KOPT-K1 (cell line): Measurements from ENCODE around the gene MSRB1.
"Not testable (repeated sequence)": the region's sequence is repeated elsewhere in the genome, so short reads cannot be mapped to it uniquely, and the experiment has no call there.

Experiments used
- H3K27ac ChIP-seq: fragments of 200-600 bp; sonication (generic); 2 replicates; pipeline ENCODE4 v1.5.1; 2016; ENCODE audit warnings: antibody characterized with exemption, mild to moderate bottlenecking, low read depth, low read length; ENCODE audit not compliant: poor library complexity, severe bottlenecking
- H3K36me3 ChIP-seq: fragments of 200-600 bp; sonication (generic); 2 replicates; pipeline ENCODE4 v1.5.1; 2017; ENCODE audit warnings: antibody characterized with exemption, mild to moderate bottlenecking, low read length, moderate library complexity; ENCODE audit not compliant: insufficient read depth
- H3K9me3 ChIP-seq: fragments of 200-600 bp; sonication (generic); 2 replicates; pipeline ENCODE4 v1.5.1; 2017; ENCODE audit warnings: antibody characterized with exemption, low read length, mild to moderate bottlenecking; ENCODE audit not compliant: insufficient read depth, poor library complexity, severe bottlenecking

The MSRB1 gene

GRCh38 chr16:1940273-1941161 lies 2.5 kb downstream of the MSRB1 start:
- H3K36me3 ChIP-seq, result peaks cover 6% of the 10 kb centered on the region; the same call in 1 of the 2 replicates
- H3K9me3 ChIP-seq, result no peaks in the 10 kb centered on the region
- no peak overlapping the region for H3K27ac ChIP-seq

DNA sequence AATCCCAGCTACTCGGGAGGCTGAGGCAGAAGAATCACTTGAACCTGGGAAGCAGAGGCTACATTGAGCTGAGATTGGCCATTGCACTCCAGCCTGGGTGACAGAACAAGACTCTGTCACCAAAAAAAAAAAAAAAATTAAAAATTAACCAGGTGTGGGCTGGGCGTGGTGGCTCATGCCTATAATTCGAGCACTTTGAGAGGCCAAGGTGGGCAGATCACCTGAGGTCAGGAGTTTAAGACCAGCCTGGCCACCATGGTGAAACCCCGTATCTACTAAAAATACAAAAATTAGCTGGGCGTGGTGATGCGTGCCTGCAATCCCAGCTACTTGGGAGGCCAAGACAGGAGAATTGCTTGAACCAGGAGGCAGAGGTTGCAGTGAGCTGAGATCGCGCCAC lies 3.2 kb downstream of the MSRB1 start:
- not testable (repeated sequence) for H3K36me3 ChIP-seq, H3K9me3 ChIP-seq, H3K27ac ChIP-seq

GRCh38 chr16:1938910-1939309 lies 4.1 kb downstream of the MSRB1 start:
- Histone ChIP-seq H3K27ac (no peak overlapping the region), H3K9me3 (no peaks in the 10 kb centered on the region), H3K36me3 (peaks cover 6% of the 10 kb centered on the region; the same call in 1 of the 2 replicates)

DNA sequence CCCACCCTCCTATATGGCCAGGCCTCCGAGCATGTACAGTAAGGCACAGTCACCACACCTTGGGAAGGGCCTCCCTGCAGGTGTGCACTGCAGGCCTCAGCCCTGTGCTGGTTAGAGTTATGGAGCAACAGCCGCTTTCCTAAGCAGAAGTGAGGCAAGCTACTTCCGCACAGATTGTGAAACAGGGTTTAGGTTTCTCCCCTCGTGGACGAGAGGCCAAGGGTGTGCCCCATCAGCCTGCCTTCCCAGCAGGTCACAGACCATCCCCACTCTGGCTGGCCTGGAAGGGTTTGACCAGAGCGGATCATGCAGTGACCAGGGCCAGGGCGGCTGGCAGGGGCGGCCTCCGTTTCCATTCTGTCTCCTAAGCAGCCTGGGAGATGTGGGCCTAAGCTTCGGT lies 4.7 kb downstream of the MSRB1 start:
- H3K36me3 ChIP-seq, result peaks cover 6% of the 10 kb centered on the region; the same call in 1 of the 2 replicates
- H3K9me3 ChIP-seq, result no peaks in the 10 kb centered on the region
- H3K27ac ChIP-seq, result no peak overlapping the region

DNA sequence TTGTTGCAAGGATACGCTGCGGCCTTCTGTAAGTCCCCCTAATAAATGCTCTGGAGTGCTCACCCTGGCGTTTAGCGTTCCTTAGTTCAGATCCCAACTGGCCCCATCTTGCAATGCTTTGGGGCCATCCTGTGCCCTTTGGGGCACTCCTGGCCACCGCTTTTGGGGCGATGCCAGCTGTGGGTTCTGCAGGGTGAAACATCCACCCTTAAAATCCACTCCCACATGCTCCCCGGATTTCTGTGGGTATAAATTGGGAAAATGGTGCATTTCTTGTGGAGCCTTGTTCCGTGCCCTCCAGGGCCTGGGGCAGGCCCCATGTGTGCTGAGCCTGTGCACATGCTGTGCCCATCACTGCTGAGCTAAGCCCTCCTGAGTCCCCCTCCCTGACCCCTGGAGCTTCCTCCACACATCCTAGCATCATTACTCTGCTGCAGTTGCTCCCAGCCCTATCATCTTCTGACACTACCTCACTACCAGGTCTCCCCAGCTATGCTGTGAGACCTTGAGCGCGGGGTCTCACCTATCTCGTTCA lies 6.0 kb downstream of the MSRB1 start:
- Histone ChIP-seq H3K27ac (no peak overlapping the region), H3K36me3 (peaks cover 6% of the 10 kb centered on the region; the same call in 1 of the 2 replicates), H3K9me3 (no peaks in the 10 kb centered on the region)

- Histone ChIP-seq H3K9me3 (no peaks in the 10 kb centered on the region), H3K36me3 (peaks cover 4% of the 10 kb centered on the region; the same call in 1 of the 2 replicates), H3K27ac (no peak overlapping the region)
Observed at GRCh38 chr16:1933097-1933661, 9.8 kb downstream of the MSRB1 start.

- Histone ChIP-seq H3K27ac (no peak overlapping the region), H3K36me3 (no peaks in the 10 kb centered on the region), H3K9me3 (no peaks in the 10 kb centered on the region)
Observed at GRCh38 chr16:1932050-1933028, 10.7 kb downstream of the MSRB1 start.

DNA sequence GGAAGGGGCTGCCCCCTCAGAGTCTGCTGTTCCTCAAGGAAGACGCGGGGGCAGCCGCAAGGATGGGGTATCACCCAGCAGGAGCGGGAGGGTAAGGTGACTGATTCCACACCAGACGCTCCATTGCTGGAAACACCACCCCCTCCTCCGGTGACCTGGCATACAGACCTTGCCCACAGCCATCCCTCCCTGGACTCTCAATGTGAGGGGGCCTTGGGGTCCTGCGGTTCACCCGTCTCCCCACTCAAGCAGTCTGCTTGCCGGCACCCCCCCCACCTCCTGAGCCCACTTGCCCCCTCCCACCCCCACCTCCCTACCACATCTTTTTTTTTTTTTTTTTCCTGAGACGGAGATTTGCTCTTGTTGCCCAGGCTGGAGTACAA lies 12.7 kb downstream of the MSRB1 start:
- Histone ChIP-seq H3K9me3 (no peaks in the 10 kb centered on the region), H3K27ac (no peak overlapping the region), H3K36me3 (no peaks in the 10 kb centered on the region)

DNA sequence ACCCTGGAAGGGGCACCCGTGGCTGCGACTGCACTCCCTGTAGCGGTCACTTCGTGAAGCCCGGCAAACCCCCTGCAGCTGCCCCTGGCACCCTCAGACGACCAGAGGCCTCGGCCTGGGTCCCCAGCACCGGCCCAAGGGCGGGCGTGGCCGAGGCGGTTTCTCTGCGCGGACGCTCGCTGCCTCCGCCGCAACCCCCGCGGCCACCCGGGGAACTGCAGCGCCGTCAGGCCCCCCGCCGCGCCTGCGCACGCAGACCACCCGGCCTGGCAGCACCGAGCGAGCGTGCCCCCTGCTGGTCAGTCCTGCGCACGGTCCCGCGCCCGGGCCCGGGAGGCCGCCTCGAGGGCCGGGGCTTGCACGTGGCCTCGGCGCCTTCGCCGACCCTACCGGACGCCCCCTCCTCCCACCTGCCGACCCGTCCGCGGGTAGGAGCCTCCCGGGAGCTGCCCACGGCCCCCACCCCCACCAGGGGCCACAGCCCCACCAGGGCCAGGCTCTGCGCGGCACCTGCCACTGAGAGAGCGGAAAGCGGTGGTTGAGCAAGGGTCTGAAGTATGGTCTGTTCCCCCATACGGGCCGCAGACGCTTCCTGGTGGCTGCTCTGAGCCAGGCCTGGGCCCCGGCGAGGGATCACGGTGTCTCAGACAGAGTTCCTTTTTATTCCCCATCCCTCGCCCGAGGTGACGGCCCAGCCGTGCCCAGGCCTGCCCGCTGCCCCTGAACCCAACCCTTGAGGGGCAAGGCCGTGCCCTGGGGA lies 13.2 kb downstream of the MSRB1 start:
- H3K27ac ChIP-seq, result peak overlapping the region; percentile 31
- no peaks in the 10 kb centered on the region for H3K9me3 ChIP-seq
- H3K36me3 ChIP-seq, result no peaks in the 10 kb centered on the region

- H3K27ac ChIP-seq, result peak overlapping the region; percentile 31
Observed at GRCh38 chr16:1929105-1929504, 13.9 kb downstream of the MSRB1 start.

GRCh38 chr16:1926271-1926670 lies 16.7 kb downstream of the MSRB1 start:
- H3K36me3 ChIP-seq, result no peaks in the 10 kb centered on the region
- no peak overlapping the region for H3K27ac ChIP-seq
- H3K9me3 ChIP-seq, result no peaks in the 10 kb centered on the region

More at GRCh38 chr16:1929105-1929504, 13.9 kb downstream of the MSRB1 start:
- no peaks in the 10 kb centered on the region for H3K9me3 ChIP-seq
- H3K36me3 ChIP-seq, result no peaks in the 10 kb centered on the region

- H3K9me3 ChIP-seq, result no peaks in the 10 kb centered on the region
- no peak overlapping the region for H3K27ac ChIP-seq
- H3K36me3 ChIP-seq, result no peaks in the 10 kb centered on the region
Observed at GRCh38 chr16:1924095-1924494, 18.9 kb downstream of the MSRB1 start.

DNA sequence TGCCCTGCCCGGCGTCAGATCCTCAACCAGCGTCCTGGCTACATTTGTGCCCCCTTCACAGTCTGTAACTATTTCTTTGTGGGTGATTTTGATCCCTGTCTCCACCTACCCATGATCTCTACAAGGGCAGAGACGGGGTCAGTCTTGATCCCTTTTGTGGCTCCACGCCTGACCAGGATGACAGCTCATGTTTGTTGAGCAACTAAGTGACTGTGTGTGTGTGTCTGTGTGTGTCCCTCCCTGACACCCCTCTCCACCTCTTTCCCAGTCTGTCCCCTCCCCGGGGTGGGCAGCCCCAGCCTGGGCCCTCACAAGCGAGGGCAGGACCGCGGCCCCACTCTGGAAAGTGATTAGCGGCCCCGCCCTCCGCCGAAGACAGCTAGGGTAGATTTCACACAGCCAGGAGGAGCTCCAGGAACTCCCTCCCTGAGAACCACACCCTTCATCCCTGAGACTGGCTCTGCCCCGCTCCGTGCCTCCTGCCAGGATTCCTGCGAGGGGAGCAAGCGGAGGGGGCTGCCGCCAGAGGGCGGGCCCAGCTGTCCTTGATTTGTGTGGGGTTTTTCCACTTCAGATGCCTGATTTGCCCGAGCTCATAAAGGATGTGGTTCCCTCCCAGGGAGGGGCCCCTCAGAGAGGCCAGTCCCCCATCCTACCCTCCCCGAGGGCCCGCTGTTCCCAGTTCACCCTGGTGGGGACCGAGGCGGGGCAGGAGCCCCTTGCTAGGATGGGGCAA lies 19.5 kb downstream of the MSRB1 start:
- Histone ChIP-seq H3K27ac (no peak overlapping the region), H3K9me3 (no peaks in the 10 kb centered on the region), H3K36me3 (no peaks in the 10 kb centered on the region)

GRCh38 chr16:1922357-1922756 lies 20.6 kb downstream of the MSRB1 start:
- Histone ChIP-seq H3K36me3 (no peaks in the 10 kb centered on the region), H3K9me3 (no peaks in the 10 kb centered on the region), H3K27ac (no peak overlapping the region)
